HG03097 (cell line): ENCODE data around the gene KLK15.

ENCODE experiments used
- ATAC-seq: cut with Tn5 transposase; IDR thresholded peaks from one replicate; pipeline ENCODE4 v1.9.1; 2021; ENCODE audit not compliant: unreplicated experiment, low FRiP score

KLK15 gene

GRCh38 chr19:50779504-50780457 lies 53.6 kb downstream of the KLK15 start:
- no peak for ATAC-seq

DNA sequence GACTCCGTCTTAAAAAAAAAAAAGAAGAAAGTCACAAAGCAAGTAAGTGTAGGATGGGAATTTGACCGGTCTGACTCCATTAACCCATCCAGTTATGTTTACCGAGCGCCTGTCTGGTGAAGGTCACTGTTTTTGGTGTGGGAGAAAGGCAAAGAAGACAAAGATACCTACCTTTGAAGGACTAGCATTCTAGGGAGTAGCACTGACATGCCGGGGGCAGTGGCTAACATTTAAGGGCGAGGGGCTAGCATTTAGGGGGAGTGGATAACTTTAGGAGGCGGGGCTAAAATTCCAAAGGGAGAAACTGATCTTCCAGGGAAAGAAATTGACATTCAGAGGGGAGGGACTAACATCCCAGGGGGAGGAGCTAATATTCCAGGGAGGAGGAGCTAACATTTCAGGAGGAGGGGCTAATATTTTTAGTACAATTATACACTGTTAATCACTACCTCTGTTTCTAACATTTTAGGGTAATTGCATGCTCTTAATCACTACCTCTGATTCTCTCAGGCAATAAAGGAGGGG lies 54.4 kb downstream of the KLK15 start:
- ATAC-seq: no peak

GRCh38 chr19:50777830-50778303 lies 55.5 kb downstream of the KLK15 start:
- ATAC-seq: no peak

DNA sequence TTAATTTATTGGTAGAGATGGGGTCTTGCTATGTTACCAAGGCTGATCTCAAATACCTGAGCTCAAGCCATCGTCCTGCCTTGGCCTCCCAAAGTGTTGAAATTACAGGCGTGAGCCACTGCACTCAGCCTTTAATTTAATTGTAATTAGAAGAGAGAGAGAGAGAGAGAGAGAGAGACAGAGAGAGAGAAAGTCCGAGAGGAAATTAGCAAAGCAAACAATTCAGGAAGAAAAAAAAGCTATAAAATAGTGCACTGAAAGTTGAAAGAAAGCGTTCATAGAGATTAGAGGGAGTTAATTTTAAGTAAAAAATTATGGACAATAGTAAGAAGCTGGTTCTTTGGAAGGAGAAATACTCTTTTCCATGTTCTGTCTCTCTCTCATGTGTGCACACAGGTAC lies 56.1 kb downstream of the KLK15 start:
- ATAC-seq: no peak

DNA sequence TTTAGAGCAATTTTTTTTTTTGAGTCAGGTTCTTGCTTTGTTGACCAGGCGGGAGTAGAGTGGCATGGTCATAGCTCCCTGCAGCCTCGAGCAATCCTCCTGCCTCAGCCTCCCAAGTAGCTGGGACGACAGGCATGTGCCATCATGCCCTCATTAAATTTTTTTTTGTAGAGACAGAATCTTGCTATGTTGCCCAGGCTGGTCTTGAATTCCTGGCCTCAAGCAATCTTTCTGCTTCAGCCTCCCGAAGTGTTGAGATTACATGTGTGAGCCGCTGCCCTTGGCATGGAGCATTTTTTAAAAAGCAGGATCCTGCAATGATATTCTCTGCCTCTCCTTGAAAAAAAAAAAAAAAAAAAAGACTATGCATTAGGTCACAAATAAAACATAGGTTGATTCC lies 57.2 kb downstream of the KLK15 start:
- ATAC-seq: no peak
